Breast epithelium (tissue), 3 donors: ENCODE results near the gene TNFRSF18.

Experiments
- CTCF ChIP-seq, 3 donors: fragments of 450-650 bp; IDR thresholded peaks; one replicate each; pipeline ENCODE4 v1.5.1; 2016 to 2017; ENCODE audit warnings: antibody characterized with exemption in 3 of 3, mild to moderate bottlenecking in 3 of 3, moderate library complexity in 3 of 3
- POLR2A ChIP-seq: fragments of 450-650 bp; IDR thresholded peaks from one replicate; pipeline ENCODE4 v1.6.1; 2016; ENCODE audit warnings: antibody characterized with exemption, mild to moderate bottlenecking, moderate library complexity
- POLR2AphosphoS5 ChIP-seq, 3 donors: sonication (generic); formaldehyde crosslinking; IDR thresholded peaks; one replicate each; pipeline ENCODE4 v1.6.1; 2017; ENCODE audit warnings: antibody characterized with exemption in 3 of 3

- no peak for TF ChIP-seq CTCF (IDR thresholded peaks at IDR 0.05)
- no peak for TF ChIP-seq POLR2A
- TF ChIP-seq POLR2AphosphoS5 (IDR thresholded peaks at IDR 0.05): no peak
These were observed 47.7 kb upstream of the TNFRSF18 start for GRCh38 chr1:1253972-1254666.
